H54 (cell line): ENCODE data around the gene EML4.
"Not testable (repeated sequence)": the region's sequence is repeated elsewhere in the genome, so short reads cannot be mapped to it uniquely, and the experiment has no call there.

Experiments used
- DNase-seq: peaks from one replicate; pipeline ENCODE4 v3.0.0; 2011; ENCODE audit warnings: low spot score, mixed read lengths; ENCODE audit not compliant: insufficient read length
- FAIRE-seq: peaks from 3 replicates; lab custom pipeline; 2011; peaks lifted over from hg19 to GRCh38; lab: Jason Lieb, UNC
- POLR2A ChIP-seq: IDR thresholded peaks from 2 replicates; pipeline ENCODE4 v1.6.1; 2011; ENCODE audit warnings: low read depth, mild to moderate bottlenecking, low read length

EML4 gene

DNA sequence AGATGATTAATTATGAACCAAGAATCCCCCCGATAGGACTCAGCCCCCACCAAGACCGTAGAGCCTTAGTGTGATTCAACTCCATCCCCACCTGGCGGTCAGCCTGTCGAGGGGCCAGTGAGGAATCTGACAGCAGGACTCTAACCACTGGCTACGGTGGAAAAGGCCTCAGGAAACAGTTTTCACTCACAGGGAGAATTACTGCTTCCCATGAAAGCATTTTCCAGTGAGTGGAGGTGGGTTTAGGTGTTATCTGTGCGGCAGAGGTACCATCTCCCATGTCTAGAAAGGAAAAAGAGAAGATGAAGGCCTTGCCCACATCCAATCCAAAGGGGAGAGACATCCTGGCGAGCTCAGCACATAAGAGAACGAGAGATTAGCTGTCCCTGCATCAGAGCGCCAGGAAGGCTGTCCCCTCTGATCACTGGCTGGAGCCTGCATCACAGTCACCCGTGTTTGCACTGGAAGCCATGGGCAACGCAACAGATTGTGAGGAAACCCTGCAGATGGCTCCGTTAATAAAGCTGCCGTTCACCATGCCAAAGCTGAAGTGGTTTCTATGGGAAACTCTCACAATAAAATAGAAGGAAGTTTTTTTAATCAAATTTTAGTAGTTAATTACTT, 169.5 kb downstream of the EML4 start:
- no peak for TF ChIP-seq POLR2A
- no peak for FAIRE-seq
- DNase-seq = no peak

DNA sequence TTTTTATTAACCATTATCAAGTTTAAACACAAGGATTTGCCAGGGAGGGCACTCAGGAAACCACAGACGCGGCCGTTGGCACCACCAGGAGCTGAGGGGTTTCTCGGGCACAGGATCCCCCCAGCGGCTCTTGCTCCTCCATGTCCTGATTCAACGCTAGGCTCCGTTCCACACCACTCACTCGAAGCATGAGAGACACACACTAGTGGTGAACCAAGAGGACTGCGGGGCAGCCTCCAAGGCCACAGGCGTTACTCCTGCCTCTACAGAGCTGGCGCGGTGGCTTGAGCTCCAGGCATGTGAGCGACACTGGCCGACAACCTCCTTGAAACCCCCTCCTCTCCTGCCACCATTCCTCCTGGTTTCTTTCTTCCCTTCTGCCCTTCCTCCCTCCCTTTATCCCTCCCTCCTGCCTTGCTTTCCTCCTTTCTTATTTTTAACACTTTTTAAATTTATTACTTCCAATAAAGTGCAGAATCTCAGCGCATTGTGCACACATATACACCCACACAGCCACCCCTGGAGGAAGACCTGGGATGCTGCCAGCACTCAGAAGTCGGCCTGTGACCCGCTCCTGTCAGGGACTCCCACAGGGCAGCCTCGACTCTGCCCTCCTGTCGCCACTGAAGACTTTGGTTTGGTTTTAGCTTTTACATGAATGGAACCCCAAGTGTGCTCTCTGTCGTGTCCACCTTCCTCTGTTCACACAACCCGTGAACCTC, 170.2 kb downstream of the EML4 start:
- DNase-seq (no peak), FAIRE-seq (no peak)
- no peak for TF ChIP-seq POLR2A

DNA sequence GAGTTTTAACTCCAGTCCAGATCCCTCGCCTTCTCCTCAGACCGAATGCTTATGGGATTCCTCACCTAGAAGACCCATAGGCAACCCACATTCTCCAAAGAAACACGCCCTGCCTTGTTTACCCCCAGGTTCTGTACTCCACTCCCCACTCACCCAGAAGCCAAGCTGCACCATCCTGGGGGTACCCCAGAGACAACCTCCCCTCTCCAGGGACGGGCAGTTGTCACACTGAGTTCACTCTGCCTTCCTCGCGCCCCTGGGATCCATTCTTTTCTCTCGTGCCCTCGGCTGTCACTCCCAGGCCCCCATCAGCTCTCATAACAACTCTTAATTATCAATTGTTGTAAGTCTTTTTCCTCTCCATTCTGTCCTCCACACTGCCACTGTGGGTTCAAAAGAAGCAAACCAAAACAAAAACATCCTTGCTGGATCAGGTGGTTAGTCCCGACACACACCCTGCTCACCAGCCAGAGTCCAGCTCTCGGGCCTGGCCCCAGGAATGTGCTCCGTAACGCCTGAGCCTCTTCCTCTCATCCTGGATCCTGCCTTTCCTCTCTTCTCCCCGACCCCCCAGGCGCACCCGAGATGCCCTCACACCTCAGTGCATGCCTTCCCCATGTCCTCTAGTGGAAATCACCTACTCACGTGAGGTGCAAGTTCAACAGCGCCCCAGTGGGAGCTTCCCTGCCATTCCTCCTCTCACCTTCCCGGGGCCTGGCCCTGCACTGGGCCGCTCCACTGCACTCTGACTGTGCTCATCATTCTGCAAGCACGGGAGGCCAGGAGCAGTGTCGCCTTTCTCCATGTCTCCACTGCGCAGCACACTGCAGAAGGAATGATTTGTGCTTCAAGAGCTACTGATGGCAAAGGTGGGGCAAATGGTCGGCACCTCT, 171.1 kb downstream of the EML4 start:
- no peak for TF ChIP-seq POLR2A
- DNase-seq (no peak), FAIRE-seq (no peak)

- DNase-seq (no peak), FAIRE-seq (no peak)
- TF ChIP-seq POLR2A = no peak
These were observed 171.9 kb downstream of the EML4 start for GRCh38 chr2:42340938-42341636.

DNA sequence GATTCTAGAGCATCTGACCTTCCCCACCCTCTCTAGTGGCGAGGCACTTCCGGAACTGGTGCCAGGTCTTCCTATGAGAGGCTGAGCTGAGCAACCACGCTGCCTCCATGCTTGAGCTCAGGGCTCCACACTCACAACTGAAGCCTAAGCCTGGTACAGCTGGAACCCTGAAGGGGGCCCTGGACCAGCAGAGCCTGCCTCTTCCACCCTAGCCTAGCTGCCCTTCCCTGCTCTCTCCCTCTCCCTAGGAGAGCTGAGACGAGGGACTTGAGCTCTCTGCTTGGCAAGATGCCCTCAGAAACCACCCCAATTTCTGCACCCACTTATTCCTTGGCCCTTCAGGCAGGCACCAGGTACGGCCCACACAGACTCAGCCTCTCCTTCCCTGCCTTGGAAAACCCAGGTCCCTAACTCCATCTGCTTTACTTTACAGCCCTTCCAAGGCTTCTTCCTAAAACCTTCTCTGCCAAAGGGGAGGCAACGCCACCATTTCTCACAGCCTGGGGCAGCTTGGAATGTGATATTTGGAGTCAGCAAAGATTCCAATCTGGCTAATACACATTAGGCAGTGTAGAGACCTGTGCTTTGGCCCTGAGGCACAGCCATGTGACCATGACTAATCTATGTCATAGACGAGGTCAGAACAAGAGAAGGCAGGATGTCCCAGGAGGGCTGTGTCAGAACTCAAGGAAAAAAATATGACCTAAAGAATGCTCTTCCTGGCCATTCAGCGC, 173.1 kb downstream of the EML4 start:
- DNase-seq (peak; percentile 80), FAIRE-seq (peak; percentile 75)
- no peak for TF ChIP-seq POLR2A

DNA sequence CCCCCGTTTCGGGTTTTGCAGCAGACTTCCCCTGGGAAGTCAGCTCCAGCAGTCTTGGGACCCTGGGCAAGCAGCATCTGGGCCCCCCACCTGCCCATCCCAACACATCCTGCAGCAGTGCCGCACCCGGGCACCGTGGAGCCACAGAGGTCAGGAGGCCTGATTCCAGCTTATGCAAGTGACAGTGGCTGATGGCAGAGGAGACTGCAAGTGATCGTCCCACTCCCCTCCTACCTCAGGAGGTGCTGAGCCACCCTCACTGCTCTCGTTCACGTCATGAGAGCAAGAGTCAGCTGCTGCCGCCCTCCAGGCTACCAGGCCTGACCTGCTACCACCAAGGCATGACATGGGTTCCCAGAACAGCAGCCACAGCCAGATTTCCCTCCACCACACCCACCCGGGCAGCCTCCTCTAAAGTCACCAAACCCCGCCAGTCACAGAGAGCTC, 173.7 kb downstream of the EML4 start:
- no peak for FAIRE-seq
- no peak for TF ChIP-seq POLR2A
- DNase-seq = no peak

DNA sequence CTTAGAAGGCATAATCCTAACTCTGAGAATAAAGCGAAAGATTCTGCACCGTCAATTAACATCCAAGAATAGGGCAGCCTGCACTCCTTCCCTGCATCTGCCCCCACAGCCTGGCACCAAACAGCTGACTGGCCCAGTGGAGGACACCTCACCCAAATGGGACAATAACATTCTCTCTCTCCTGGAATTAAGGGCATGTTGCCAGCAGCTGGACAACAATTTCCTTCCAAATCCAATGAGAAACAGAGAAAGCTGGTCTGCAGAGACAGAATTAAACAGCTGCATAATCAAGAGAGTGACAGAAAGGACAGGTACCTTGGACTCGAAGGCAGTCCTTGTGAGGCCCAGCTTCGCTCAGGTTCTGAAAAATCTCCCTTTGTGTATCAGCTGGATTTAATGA, 176.8 kb downstream of the EML4 start:
- FAIRE-seq = no peak
- TF ChIP-seq POLR2A = no peak
- DNase-seq = no peak

- not testable (repeated sequence) for DNase-seq, FAIRE-seq
These were observed 177.7 kb downstream of the EML4 start for GRCh38 chr2:42346856-42347255.

- DNase-seq, FAIRE-seq: not testable (repeated sequence)
These were observed 178.4 kb downstream of the EML4 start for GRCh38 chr2:42347518-42347917.

DNA sequence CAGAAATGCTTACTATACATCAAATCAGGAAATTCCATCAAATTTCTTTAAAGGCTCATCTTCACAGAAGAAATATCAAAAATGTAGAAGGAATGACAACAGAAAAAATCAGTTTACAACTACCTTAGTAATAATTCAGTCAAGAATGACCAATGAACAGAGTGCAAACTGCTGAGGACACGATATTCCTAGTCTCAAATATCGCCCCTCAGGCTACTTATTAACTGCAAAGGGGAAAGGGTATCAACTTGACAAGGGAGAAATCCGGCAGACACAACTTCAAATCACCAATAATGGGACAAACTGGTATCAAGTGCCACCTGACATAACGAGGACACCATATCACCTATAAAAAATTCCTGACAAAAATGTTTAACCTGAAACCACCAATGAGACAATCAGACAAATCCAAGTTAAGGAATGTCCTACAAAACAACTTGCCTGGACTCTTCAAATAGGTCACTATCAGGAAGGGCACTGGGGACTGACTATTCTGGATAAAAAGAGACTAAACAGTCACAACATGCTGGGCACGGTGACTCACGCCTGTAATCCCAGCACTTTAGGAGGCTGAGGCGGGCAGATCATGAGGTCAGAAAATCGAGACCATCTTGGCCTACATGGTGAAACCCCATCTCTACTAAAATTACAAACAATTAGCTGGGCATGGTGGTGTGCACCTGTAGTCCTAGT, 179.1 kb downstream of the EML4 start:
- no peak for FAIRE-seq
- DNase-seq = no peak
- no peak for TF ChIP-seq POLR2A

- DNase-seq (no peak), FAIRE-seq (no peak)
- TF ChIP-seq POLR2A = no peak
These were observed 181.4 kb downstream of the EML4 start for GRCh38 chr2:42350434-42351063.

DNA sequence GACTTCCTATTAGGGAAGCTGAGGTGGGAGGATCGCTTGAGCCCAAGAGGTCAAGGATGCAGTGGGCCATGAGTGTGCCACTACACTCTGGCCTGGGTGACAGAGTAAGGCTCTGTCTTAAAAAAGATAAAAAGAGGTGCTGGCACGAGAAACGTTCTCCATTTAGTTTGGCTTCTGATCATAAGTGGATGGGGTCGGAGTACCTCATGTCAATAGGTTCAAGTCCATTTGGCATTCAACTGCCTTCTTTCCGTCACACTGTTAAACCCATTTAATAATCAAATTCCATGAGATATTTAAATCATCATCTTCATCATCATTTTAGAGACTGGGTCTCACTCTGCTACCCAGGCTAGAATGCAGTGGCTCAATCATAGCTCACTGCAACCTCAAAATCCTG, 182.7 kb downstream of the EML4 start:
- FAIRE-seq (no peak), DNase-seq (no peak)
- no peak for TF ChIP-seq POLR2A
